Middle frontal gyrus (tissue), 1 donor: ENCODE measurements around the gene RCSD1.
A peak's percentile ranks its signal among the peaks of the same experiment; 100 is the strongest.

Experiments
- DNase-seq: peaks from one replicate; pipeline ENCODE4 v3.0.0-alpha.2; 2015; ENCODE audit warnings: low spot score; ENCODE audit errors: extremely low spot score

The RCSD1 gene

GRCh38 chr1:167617153-167618147, 12.6 kb upstream of the RCSD1 start:
- DNase-seq, result no peak

GRCh38 chr1:167618366-167618765, 11.7 kb upstream of the RCSD1 start:
- DNase-seq, result no peak

GRCh38 chr1:167618789-167619188, 11.2 kb upstream of the RCSD1 start:
- no peak for DNase-seq

GRCh38 chr1:167620002-167620401, 10.0 kb upstream of the RCSD1 start:
- no peak for DNase-seq

GRCh38 chr1:167621780-167622313, 8.2 kb upstream of the RCSD1 start:
- DNase-seq, result no peak

GRCh38 chr1:167623951-167624350, 6.1 kb upstream of the RCSD1 start:
- no peak for DNase-seq

- no peak for DNase-seq
Observed at GRCh38 chr1:167625040-167625823, 4.8 kb upstream of the RCSD1 start.

- DNase-seq, result no peak
Observed at GRCh38 chr1:167627615-167627864, 2.5 kb upstream of the RCSD1 start.

- no peak for DNase-seq
Observed at GRCh38 chr1:167627865-167628641, 2.0 kb upstream of the RCSD1 start.

- no peak for DNase-seq
Observed at GRCh38 chr1:167628741-167629515, 1.1 kb upstream of the RCSD1 start.

- DNase-seq, result no peak
Observed at GRCh38 chr1:167630568-167631385, 745 bp downstream of the RCSD1 start.

GRCh38 chr1:167631386-167631935, 1.4 kb downstream of the RCSD1 start:
- no peak for DNase-seq

GRCh38 chr1:167631936-167632614, 2.0 kb downstream of the RCSD1 start:
- DNase-seq, result no peak

GRCh38 chr1:167633258-167633944, 3.4 kb downstream of the RCSD1 start:
- DNase-seq, result no peak

GRCh38 chr1:167634435-167634834, 4.4 kb downstream of the RCSD1 start:
- DNase-seq, result no peak

GRCh38 chr1:167635156-167635648, 5.2 kb downstream of the RCSD1 start:
- peak; percentile 39 for DNase-seq

- DNase-seq, result no peak
Observed at GRCh38 chr1:167635941-167636340, 5.9 kb downstream of the RCSD1 start.

GRCh38 chr1:167638064-167638463, 8.0 kb downstream of the RCSD1 start:
- no peak for DNase-seq
